ENCODE data around the gene XKR3. TPM values are rescaled to one million over a fixed set of nuclear protein-coding genes. Genes with fewer than 3 reads are reported as not detected.

Gene XKR3
- total RNA-seq, 1 experiment from 2014 or later = 0.17 TPM

DNA sequence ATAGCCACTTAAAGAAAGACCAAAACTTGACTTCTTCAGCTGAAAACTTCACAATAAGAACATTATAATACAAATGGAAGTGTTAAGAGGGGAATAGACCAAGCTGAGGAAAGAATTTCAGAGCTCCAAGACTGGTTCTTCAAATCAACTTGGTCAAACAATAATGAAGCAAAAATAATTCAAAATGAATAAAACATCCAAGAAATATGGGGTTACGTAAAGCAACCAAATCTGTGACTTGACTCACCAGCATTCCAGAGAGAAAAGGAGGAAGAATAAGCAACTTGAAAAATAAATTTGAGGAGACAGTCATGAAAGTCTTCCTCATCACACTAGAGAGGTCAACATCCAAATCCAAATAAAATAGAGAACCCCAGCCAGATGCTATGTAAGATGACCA, 31.4 kb downstream of the XKR3 start:
- DNase-seq (ENCODE audit: low spot score) = no peak
- BruUV-seq (replicated peaks) = no TSS peak
- H3K27me3 ChIP-seq (replicated peaks; ENCODE audit: insufficient read depth, low read depth, low read length, poor library complexity) = no peaks in the 10 kb centered on the region
- ChIA-PET CTCF (no interaction called here), POLR2A (ENCODE audit: low non-redundant PET) (no interaction called here)
- H3K36me3 ChIP-seq (ENCODE audit: insufficient read depth, low read length, poor library complexity, severe bottlenecking) = no peaks in the 10 kb centered on the region
- peaks cover 9% of the 10 kb centered on the region for H3K9me3 ChIP-seq (ENCODE audit: low read depth, low read length, poor library complexity, severe bottlenecking)
- H3K27ac ChIP-seq (ENCODE audit: low read depth, low read length, poor library complexity, severe bottlenecking) = no peak overlapping the region
- H3K4me3 ChIP-seq (ENCODE audit: low read depth, low read length, poor library complexity, severe bottlenecking) = no peak overlapping the region
- intact Hi-C loops (cut with micrococcal nuclease; ENCODE audit: unreplicated experiment) = no loop called here
- TF ChIP-seq, protein P1, sequence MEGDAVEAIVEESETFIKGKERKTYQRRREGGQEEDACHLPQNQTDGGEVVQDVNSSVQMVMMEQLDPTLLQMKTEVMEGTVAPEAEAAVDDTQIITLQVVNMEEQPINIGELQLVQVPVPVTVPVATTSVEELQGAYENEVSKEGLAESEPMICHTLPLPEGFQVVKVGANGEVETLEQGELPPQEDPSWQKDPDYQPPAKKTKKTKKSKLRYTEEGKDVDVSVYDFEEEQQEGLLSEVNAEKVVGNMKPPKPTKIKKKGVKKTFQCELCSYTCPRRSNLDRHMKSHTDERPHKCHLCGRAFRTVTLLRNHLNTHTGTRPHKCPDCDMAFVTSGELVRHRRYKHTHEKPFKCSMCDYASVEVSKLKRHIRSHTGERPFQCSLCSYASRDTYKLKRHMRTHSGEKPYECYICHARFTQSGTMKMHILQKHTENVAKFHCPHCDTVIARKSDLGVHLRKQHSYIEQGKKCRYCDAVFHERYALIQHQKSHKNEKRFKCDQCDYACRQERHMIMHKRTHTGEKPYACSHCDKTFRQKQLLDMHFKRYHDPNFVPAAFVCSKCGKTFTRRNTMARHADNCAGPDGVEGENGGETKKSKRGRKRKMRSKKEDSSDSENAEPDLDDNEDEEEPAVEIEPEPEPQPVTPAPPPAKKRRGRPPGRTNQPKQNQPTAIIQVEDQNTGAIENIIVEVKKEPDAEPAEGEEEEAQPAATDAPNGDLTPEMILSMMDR (conservative IDR thresholded peaks at IDR 0.05; ENCODE audit: low read depth, low read length) = no peak
- no peak for TF ChIP-seq EZH2 (IDR thresholded peaks at IDR 0.05; ENCODE audit: borderline replicate concordance, low read depth, low read length, poor library complexity, severe bottlenecking)
- H3K4me1 ChIP-seq (ENCODE audit: insufficient read depth, low read length, poor library complexity, severe bottlenecking) = no peaks in the 10 kb centered on the region

- no TSS peak for BruUV-seq (replicated peaks)
- Histone ChIP-seq H3K9me3 (ENCODE audit: low read depth, low read length, poor library complexity, severe bottlenecking) (no peaks in the 10 kb centered on the region), H3K36me3 (ENCODE audit: insufficient read depth, low read length, poor library complexity, severe bottlenecking) (no peaks in the 10 kb centered on the region), H3K27me3 (replicated peaks; ENCODE audit: insufficient read depth, low read depth, low read length, poor library complexity) (no peaks in the 10 kb centered on the region), H3K27ac (ENCODE audit: low read depth, low read length, poor library complexity, severe bottlenecking) (no peak overlapping the region), H3K4me1 (ENCODE audit: insufficient read depth, low read length, poor library complexity, severe bottlenecking) (no peaks in the 10 kb centered on the region), H3K4me3 (ENCODE audit: low read depth, low read length, poor library complexity, severe bottlenecking) (no peak overlapping the region)
- ChIA-PET POLR2A (ENCODE audit: low non-redundant PET) (interaction anchor here (0.7 kb wide), 1 partner anchor 10 kb away, joined by 3 read pairs; no protein-coding TSS in a partner anchor), CTCF (no interaction called here)
- no peak for TF ChIP-seq EZH2 (IDR thresholded peaks at IDR 0.05; ENCODE audit: borderline replicate concordance, low read depth, low read length, poor library complexity, severe bottlenecking)
- TF ChIP-seq, protein P1 (conservative IDR thresholded peaks at IDR 0.05; ENCODE audit: low read depth, low read length) = no peak
- no peak for DNase-seq (ENCODE audit: low spot score)
- intact Hi-C loops (cut with micrococcal nuclease; ENCODE audit: unreplicated experiment) = loop anchor here (10.0 kb wide), 1 partner anchor 45 kb away; no protein-coding TSS in a partner anchor
These were observed 35.2 kb downstream of the XKR3 start for GRCh38 chr22:16789860-16790493.

- intact Hi-C loops (cut with micrococcal nuclease; ENCODE audit: unreplicated experiment) = loop anchor here (10.0 kb wide), 1 partner anchor 51 kb away; no protein-coding TSS in a partner anchor
- TF ChIP-seq EZH2 (IDR thresholded peaks at IDR 0.05; ENCODE audit: borderline replicate concordance, low read depth, low read length, poor library complexity, severe bottlenecking) = no peak
- TF ChIP-seq, protein P1 (conservative IDR thresholded peaks at IDR 0.05; ENCODE audit: low read depth, low read length) = peak; percentile 45
- no peak overlapping the region for H3K4me3 ChIP-seq (ENCODE audit: low read depth, low read length, poor library complexity, severe bottlenecking)
- no peaks in the 10 kb centered on the region for H3K36me3 ChIP-seq (ENCODE audit: insufficient read depth, low read length, poor library complexity, severe bottlenecking)
- no peaks in the 10 kb centered on the region for H3K4me1 ChIP-seq (ENCODE audit: insufficient read depth, low read length, poor library complexity, severe bottlenecking)
- H3K27me3 ChIP-seq (replicated peaks; ENCODE audit: insufficient read depth, low read depth, low read length, poor library complexity) = no peaks in the 10 kb centered on the region
- CTCF ChIA-PET = no interaction called here
- BruUV-seq (replicated peaks) = no TSS peak
- H3K9me3 ChIP-seq (ENCODE audit: low read depth, low read length, poor library complexity, severe bottlenecking) = peaks cover 4% of the 10 kb centered on the region
- no peak overlapping the region for H3K27ac ChIP-seq (ENCODE audit: low read depth, low read length, poor library complexity, severe bottlenecking)
- POLR2A ChIA-PET (ENCODE audit: low non-redundant PET) = no interaction called here
- peak; percentile 7 for DNase-seq (ENCODE audit: low spot score)
These were observed 41.3 kb downstream of the XKR3 start for GRCh38 chr22:16783930-16784354.
